Brain pericyte (primary cell): Measurements from ENCODE around the gene TTLL11.

Experiments used
- DNase-seq: peaks from one replicate; pipeline ENCODE4 v3.0.0-alpha.2; 2012; ENCODE audit warnings: low read depth, low spot score

Gene TTLL11

DNA sequence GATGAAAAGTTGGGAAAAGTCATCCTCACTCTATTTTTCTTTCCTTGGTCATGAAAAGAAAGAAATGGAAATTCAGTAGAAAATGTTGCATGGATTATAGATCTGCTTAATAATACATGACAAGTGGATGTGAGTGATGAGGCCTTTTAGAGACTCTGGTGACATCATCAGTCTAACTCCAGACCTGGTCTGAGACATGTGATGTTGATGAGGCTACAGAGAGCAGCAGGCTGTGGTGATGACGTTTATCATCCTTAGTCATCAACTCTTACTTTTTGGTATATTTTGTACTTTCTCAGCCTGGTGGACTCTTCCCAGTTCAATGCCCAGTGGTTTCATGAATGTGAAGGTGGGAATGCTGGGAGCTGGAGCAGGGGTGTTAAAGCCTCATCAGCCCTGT lies 116.4 kb downstream of the TTLL11 start:
- DNase-seq: no peak

DNA sequence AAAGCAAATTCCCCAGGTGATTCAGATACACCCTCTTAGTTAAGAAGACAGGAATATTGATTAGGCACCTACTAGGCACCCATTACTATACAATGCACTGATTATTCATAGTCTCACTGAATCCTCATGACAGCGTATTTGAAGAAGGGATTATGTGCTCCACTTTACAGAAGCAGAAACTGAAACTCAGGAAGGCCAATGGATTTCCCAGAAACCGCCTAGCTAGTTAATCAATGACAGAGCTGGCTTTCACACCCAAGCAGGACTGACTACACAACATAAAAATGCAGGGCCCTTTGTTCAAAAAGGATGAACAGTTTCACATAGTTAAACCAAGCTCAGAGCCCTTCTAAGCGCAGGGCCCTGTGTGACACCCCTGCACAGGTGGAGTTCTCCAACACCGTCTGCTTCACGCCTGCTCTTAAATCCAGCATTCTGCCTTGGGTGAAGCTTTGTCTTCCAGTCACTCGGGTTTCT lies 117.3 kb downstream of the TTLL11 start:
- DNase-seq: no peak

- no peak for DNase-seq
These were observed 118.7 kb downstream of the TTLL11 start for GRCh38 chr9:121974421-121974820.

- DNase-seq: no peak
These were observed 120.6 kb downstream of the TTLL11 start for GRCh38 chr9:121972501-121972981.

DNA sequence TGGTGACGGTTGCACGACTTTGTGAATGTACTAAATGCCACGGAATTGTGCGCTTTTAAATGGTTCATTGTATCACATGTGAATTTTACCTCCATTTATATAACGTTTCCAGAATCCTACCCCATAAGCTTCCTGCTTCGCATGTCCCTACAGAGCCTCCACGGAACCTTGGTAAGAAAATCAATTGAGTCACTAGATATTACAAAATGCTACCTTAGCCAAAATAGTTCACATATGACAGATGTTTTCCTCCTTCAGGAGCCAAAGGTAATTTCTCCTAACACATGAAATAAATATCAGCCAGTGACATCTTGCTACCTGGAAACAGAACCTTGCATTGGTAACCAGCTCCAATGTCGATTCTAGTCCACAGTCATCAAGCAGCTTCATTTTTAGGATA lies 125.1 kb downstream of the TTLL11 start:
- DNase-seq: no peak

- DNase-seq: no peak
These were observed 126.4 kb downstream of the TTLL11 start for GRCh38 chr9:121966706-121967105.

- DNase-seq: no peak
These were observed 129.5 kb downstream of the TTLL11 start for GRCh38 chr9:121963528-121963995.

GRCh38 chr9:121962421-121962820 lies 130.7 kb downstream of the TTLL11 start:
- DNase-seq: no peak

GRCh38 chr9:121960665-121961064 lies 132.4 kb downstream of the TTLL11 start:
- DNase-seq: no peak

- DNase-seq: no peak
These were observed 134.6 kb downstream of the TTLL11 start for GRCh38 chr9:121958530-121958929.

GRCh38 chr9:121956808-121957207 lies 136.3 kb downstream of the TTLL11 start:
- DNase-seq: peak; percentile 60

DNA sequence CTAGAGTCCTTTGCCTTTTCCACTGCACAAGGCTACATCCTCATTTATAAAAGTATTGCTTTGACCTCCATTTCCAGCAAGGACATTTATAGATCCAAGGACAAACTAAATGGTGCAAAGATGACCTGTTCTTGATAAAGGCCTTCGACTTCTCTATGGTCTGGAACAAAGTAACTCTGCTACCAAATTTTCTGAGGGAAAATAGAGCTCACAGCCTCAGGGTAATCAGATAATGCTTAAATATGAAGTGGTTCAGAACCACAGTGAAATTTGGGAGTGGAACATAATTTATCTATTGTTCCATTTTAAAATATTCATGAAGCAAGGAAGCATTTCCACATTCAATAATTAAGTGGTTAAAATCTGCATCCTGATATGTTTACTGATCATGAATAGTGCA lies 137.5 kb downstream of the TTLL11 start:
- no peak for DNase-seq

- DNase-seq: peak; percentile 45
These were observed 138.5 kb downstream of the TTLL11 start for GRCh38 chr9:121954477-121955140.

DNA sequence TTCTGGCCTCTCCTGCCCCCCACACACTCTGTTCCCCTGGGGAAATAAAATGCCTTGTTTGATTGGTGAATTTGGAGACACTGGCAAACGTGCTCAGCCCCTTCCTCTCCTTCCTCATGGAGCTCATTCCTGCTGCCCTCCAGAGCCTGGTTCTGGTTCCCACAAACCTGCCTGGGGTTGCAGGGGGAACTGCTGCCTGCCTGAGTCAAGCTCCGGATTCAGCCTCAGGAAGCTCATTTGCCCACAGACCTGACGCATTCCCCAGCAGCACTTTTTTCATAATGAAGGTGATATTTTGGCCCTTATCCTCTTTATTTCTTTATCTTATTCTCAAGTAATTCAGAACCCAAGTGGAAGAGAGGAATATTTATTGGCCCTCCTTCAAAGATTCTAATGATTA lies 140.5 kb downstream of the TTLL11 start:
- DNase-seq: no peak

- DNase-seq: no peak
These were observed 142.2 kb downstream of the TTLL11 start for GRCh38 chr9:121950866-121951265.

DNA sequence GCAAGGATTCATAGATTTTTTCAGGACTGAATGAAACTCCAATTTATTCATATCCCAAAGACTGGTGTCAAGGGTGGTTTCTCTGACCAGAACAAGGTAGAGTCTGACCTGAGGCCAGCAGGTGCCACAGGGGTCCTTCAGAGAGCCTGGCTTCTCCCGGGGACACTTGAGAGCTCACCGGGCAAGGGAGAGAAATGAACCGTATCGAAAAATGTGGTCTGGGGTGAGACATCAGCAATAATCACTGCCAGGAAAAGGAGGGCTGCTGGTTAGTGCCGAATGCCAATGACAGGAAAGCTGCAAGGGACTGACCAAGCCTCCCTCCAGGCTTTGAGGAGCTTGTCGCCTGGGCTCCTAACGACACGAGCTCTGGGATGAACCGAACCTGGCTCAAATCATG lies 142.7 kb downstream of the TTLL11 start:
- DNase-seq: no peak

DNA sequence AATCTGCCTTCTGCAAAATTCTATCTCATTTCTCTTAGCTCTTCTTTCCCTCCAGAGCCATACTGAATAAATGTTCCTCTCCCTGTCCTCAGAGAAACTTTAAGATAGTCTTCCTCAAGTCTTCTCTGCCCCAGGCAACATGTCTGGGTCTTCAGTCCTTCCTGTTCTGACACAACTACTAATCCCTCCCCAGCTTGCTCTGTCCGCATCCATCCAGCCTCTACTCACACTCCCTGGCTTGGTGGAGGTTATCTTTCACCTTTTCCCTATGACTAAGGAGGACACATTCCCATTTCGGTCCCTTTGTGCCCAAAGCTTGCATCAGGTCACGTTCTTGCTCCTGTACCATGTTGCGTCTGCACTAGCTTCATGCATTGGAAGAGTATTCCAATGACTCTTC lies 143.3 kb downstream of the TTLL11 start:
- DNase-seq: no peak

- DNase-seq: no peak
These were observed 143.7 kb downstream of the TTLL11 start for GRCh38 chr9:121949364-121949763.

DNA sequence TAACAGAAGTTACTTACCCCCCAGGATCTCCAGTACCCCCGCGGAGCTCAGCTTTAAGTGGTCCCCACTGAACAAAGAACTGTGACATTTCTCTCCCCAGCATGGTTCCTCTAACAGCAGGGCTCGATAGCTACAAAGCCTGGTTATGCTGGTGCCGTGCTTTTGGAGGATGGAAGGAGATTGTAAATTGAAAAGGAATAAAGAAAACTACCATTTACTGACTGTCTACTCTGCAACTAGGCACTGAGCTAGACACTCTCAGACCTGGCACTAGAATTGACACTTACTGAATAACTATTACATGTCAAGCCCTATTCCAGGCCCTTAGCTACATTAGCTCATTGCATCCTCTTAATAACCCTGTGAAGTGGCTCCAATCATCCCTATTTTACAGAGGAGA lies 145.3 kb downstream of the TTLL11 start:
- no peak for DNase-seq

- DNase-seq: no peak
These were observed 146.6 kb downstream of the TTLL11 start for GRCh38 chr9:121946465-121946864.

GRCh38 chr9:121945849-121946248 lies 147.3 kb downstream of the TTLL11 start:
- DNase-seq: no peak

DNA sequence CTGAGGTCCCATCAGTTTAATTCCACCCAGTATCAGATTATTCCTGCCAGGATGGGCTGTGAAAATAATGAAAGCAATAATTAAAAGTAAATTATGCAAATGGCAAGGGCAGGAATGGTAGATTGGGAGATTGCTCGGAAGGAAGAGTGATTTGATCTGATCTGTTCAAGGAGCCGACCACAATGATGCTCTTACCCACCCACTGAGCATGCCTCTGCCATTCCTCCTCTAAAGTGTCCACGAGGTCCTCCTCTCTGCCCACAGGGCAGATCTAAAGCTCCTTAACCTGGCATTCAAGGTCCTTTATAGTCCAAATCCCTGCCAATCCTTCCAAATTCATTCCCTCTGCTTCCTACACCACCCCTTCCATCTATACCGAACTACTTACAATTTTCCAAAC lies 147.8 kb downstream of the TTLL11 start:
- DNase-seq: no peak

DNA sequence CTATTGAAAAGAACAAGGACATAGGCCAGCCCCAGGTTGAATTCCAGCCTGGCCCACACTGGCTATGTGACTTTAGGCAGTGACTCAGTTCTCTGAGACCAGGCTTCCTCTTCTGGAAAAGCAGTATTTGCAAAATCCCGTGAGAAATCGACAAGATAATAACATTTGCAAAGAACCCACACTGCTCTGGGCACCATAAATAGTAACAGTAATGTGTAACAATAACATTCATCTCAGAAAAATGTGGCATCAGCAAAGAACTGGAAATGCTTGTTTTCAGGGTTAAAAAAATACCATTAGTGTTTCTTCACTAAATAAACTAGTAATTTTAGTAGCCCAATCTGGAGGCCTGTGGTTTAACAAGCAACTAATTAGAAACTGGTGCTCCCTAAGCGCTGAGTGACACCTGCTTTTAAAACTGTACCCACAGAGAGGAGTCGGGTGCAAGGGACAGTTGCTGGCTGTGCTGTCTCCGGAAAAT lies 148.4 kb downstream of the TTLL11 start:
- DNase-seq: peak; percentile 73

GRCh38 chr9:121943463-121943862 lies 149.6 kb downstream of the TTLL11 start:
- DNase-seq: no peak
